Measurements from ENCODE around the gene KIF6. TPM values are rescaled to one million over a fixed set of nuclear protein-coding genes. Genes with fewer than 3 reads are reported as not detected.

KIF6 gene
- polyA plus RNA-seq, 2 of the 4 experiments (the other 2 are of a cell fraction): 0.05 to 0.39 TPM

GRCh38 chr6:39476151-39476550 is 249.1 kb downstream of the KIF6 start:
- no peak overlapping the region for H3K4me3 ChIP-seq
- ChIA-PET POLR2A (no interaction called here), CTCF (no interaction called here)
- no peaks in the 10 kb centered on the region for H3K9me3 ChIP-seq
- no peak overlapping the region for H3K27ac ChIP-seq
- TF ChIP-seq HOXB5 (CRISPR knock-in tag; IDR thresholded peaks at IDR 0.05): no peak
- TF ChIP-seq MAZ (IDR thresholded peaks at IDR 0.05; ENCODE audit: borderline replicate concordance, low read depth, low read length): no peak
- TF ChIP-seq KDM1A (IDR thresholded peaks at IDR 0.05; ENCODE audit: low read depth): no peak
- no peak for DNase-seq (ENCODE audit: low read depth in 1 of 2, low spot score in 1 of 2)
- no peak overlapping the region for H3K4me2 ChIP-seq
- no peak for ATAC-seq
- no peak for FAIRE-seq
- H3K4me1 ChIP-seq: no peaks in the 10 kb centered on the region
- 5% methylated on average over 1 of the region's 1 CpG for WGBS (ENCODE audit: missing lambda C conversion rate)

DNA sequence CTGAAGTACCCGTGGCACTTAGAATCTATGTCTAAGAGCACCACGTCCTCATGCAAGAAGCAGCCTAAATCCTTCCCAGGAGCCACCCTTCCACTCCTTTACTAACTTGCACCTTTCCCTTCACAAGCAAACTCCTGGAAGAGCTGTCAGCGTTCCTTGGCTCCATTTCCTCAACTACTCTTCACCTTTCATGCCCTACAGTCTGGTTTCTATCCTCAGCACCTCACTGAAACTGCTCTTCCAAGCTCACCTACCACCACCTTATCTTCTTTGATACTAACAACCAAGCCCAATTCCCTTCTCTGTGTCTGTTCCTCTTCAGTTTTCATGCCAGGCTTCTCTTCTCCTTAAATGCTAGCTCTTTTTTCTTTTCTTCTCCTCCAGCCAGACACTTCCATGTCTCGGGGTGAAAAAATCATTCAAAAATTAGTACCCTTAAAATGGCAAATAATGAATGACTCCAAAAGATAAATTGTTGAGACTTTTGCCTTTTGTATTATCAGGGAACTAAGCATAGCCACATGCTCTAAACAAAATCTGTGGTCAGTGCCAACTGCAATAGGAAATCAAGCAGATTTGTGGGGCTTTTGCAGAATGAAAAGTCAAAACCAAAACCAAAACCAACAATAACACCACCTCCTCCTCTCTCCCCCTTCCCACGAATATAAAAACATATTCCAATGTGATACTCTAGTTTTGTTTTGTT is 253.1 kb downstream of the KIF6 start:
- no peak for TF ChIP-seq NPAS2 (CRISPR knock-in tag; IDR thresholded peaks at IDR 0.05; ENCODE audit: borderline replicate concordance)
- TF ChIP-seq RCOR1 (IDR thresholded peaks at IDR 0.05; ENCODE audit: low read depth, low read length): no peak
- no peak for TF ChIP-seq EP300 (IDR thresholded peaks at IDR 0.05)
- no peak for TF ChIP-seq HEYL (CRISPR knock-in tag; IDR thresholded peaks at IDR 0.05)
- no peak for TF ChIP-seq ZC3H11A (IDR thresholded peaks at IDR 0.05)
- no peak for TF ChIP-seq MAFK (IDR thresholded peaks at IDR 0.05; ENCODE audit: partially characterized antibody)
- TF ChIP-seq, protein P1, sequence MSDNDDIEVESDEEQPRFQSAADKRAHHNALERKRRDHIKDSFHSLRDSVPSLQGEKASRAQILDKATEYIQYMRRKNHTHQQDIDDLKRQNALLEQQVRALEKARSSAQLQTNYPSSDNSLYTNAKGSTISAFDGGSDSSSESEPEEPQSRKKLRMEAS (IDR thresholded peaks at IDR 0.05): no peak
- TF ChIP-seq JUNB (IDR thresholded peaks at IDR 0.05): no peak
- TF ChIP-seq POLR2AphosphoS2 (conservative IDR thresholded peaks at IDR 0.05; ENCODE audit: low read length): no peak
- TF ChIP-seq TP53 (CRISPR knock-in tag; IDR thresholded peaks at IDR 0.05): no peak
- TF ChIP-seq MAZ (IDR thresholded peaks at IDR 0.05; ENCODE audit: borderline replicate concordance, low read depth, low read length): no peak
- no peak for TF ChIP-seq EHF (CRISPR knock-in tag; IDR thresholded peaks at IDR 0.05)
- TF ChIP-seq REST (IDR thresholded peaks at IDR 0.05): no peak
- TF ChIP-seq USF2 (IDR thresholded peaks at IDR 0.05): no peak
- ChIA-PET CTCF (no interaction called here), POLR2A (no interaction called here)
- H3K4me1 ChIP-seq: no peaks in the 10 kb centered on the region
- H3K4me2 ChIP-seq: no peak overlapping the region
- no peaks in the 10 kb centered on the region for H3K9me3 ChIP-seq
- FAIRE-seq (no peak), ATAC-seq (no peak), DNase-seq (ENCODE audit: low read depth in 1 of 2, low spot score in 1 of 2) (no peak)
- H3K27ac ChIP-seq: no peak overlapping the region
- 2% methylated on average over 5 of the region's 5 CpGs for WGBS (ENCODE audit: missing lambda C conversion rate)
- H3K4me3 ChIP-seq: no peak overlapping the region

DNA sequence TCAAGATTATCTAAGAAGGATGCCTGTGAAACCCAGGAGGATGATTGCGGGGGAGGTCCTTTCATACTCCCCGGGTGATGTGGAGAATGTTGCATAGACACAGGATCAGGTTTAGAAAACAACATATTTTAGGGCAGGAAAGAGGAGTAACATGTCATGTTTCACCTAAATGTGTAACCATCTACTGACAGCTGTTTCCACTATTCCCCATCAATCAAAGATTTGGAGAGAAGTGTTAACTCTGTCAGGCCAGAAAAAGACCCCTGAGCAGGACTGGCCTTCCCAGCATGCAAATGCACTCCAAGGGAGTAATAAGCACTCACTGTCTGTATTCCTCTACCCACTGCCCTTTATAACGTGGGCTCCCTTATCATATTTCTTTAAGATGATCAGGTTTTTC is 254.7 kb downstream of the KIF6 start:
- CTCF ChIA-PET: no interaction called here

More for the DNA sequence above, 254.7 kb downstream of the KIF6 start:
- Histone ChIP-seq H3K27ac (no peak overlapping the region), H3K4me2 (no peak overlapping the region), H3K4me1 (no peaks in the 10 kb centered on the region), H3K4me3 (no peak overlapping the region), H3K9me3 (no peaks in the 10 kb centered on the region)
- DNase-seq (ENCODE audit: low read depth in 1 of 2, low spot score in 1 of 2) (no peak), FAIRE-seq (no peak), ATAC-seq (no peak)
- TF ChIP-seq HOXB5 (CRISPR knock-in tag; IDR thresholded peaks at IDR 0.05) (no peak), TP53 (CRISPR knock-in tag; IDR thresholded peaks at IDR 0.05) (no peak), FOXS1 (CRISPR knock-in tag; IDR thresholded peaks at IDR 0.05) (no peak), SREBF2 (IDR thresholded peaks at IDR 0.05) (no peak), JUN (IDR thresholded peaks at IDR 0.05) (no peak), MAFK (IDR thresholded peaks at IDR 0.05; ENCODE audit: partially characterized antibody) (no peak), EP300 (IDR thresholded peaks at IDR 0.05) (no peak), CHD4 (IDR thresholded peaks at IDR 0.05; ENCODE audit: borderline replicate concordance) (no peak), E2F6 (IDR thresholded peaks at IDR 0.05; ENCODE audit: borderline replicate concordance, low read depth) (no peak), NR3C1 (IDR thresholded peaks at IDR 0.05) (no peak), HOXA7 (CRISPR knock-in tag; IDR thresholded peaks at IDR 0.05) (no peak), MAZ (IDR thresholded peaks at IDR 0.05; ENCODE audit: borderline replicate concordance, low read depth, low read length) (no peak), ZSCAN20 (CRISPR knock-in tag; IDR thresholded peaks at IDR 0.05) (no peak), CEBPB (IDR thresholded peaks at IDR 0.05) (no peak), CHD2 (IDR thresholded peaks at IDR 0.05; ENCODE audit: low read length, partially characterized antibody) (no peak), HES2 (IDR thresholded peaks at IDR 0.05) (no peak), RAD21 (conservative IDR thresholded peaks at IDR 0.05 in 1 of 2, IDR thresholded peaks at IDR 0.05 in 1 of 2) (no peak)
- TF ChIP-seq, protein P2, sequence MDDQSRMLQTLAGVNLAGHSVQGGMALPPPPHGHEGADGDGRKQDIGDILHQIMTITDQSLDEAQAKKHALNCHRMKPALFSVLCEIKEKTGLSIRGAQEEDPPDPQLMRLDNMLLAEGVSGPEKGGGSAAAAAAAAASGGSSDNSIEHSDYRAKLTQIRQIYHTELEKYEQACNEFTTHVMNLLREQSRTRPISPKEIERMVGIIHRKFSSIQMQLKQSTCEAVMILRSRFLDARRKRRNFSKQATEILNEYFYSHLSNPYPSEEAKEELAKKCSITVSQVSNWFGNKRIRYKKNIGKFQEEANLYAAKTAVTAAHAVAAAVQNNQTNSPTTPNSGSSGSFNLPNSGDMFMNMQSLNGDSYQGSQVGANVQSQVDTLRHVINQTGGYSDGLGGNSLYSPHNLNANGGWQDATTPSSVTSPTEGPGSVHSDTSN (IDR thresholded peaks at IDR 0.05): no peak
- WGBS (ENCODE audit: missing lambda C conversion rate): 33% methylated on average over 3 of the region's 3 CpGs
- POLR2A ChIA-PET: no interaction called here

Data from A549 (cell line).